Natural killer cell (primary cell): Measurements from ENCODE around the gene TTLL9. TPM values are rescaled to one million over a fixed set of nuclear protein-coding genes. Genes with fewer than 3 reads are reported as not detected.

Experiments used
- ATAC-seq, 3 donors: fragments of 150-1000 bp in 2 of 3; fragments of 200-7000 bp in 1 of 3; cut with Tn5 transposase; 1 replicate in 1 of 3; 2 replicates in 2 of 3; pipeline ENCODE4 v1.10.0; 2021; ENCODE audit warnings: mild to moderate bottlenecking in 2 of 3, moderate library complexity in 2 of 3
- DNase-seq, 2 donors: peaks; one replicate each; pipeline versions ENCODE4 v3.0.0 to v3.0.0-alpha.2; 2013 to 2021; ENCODE audit warnings: mixed read lengths in 1 of 2
- H3K27ac ChIP-seq: one replicate; pipeline ENCODE4 v1.5.1; 2013; ENCODE audit warnings: mild to moderate bottlenecking, low read length
- H3K27me3 ChIP-seq: one replicate; pipeline ENCODE4 v1.6.1; 2013; ENCODE audit warnings: low read length; ENCODE audit not compliant: control insufficient read depth, insufficient read depth
- H3K36me3 ChIP-seq: one replicate; pipeline ENCODE4 v1.6.1; 2013; ENCODE audit warnings: low read length; ENCODE audit not compliant: control insufficient read depth, insufficient read depth
- H3K4me1 ChIP-seq: one replicate; pipeline ENCODE4 v1.6.1; 2013; ENCODE audit warnings: low read length; ENCODE audit not compliant: control insufficient read depth, insufficient read depth
- H3K4me3 ChIP-seq: one replicate; pipeline ENCODE4 v1.5.1; 2013; ENCODE audit warnings: low read length
- H3K9me3 ChIP-seq: one replicate; pipeline ENCODE4 v1.6.1; 2013; ENCODE audit warnings: low read length; ENCODE audit not compliant: control insufficient read depth, insufficient read depth
- H3K27ac Mint-ChIP-seq, 2 donors: one replicate each; pipeline ENCODE4 v1.8.0; 2022; ENCODE audit warnings: mild to moderate bottlenecking in 2 of 2, mixed read lengths in 2 of 2, moderate library complexity in 1 of 2
- H3K27me3 Mint-ChIP-seq, 2 donors: one replicate each; pipeline ENCODE4 v1.8.0; 2022; ENCODE audit warnings: low read depth in 2 of 2, mixed read lengths in 2 of 2
- H3K36me3 Mint-ChIP-seq: one replicate; pipeline ENCODE4 v1.8.0; 2022; ENCODE audit warnings: mixed read lengths
- H3K4me1 Mint-ChIP-seq, 2 donors: one replicate each; pipeline ENCODE4 v1.8.0; 2022; ENCODE audit warnings: mixed read lengths in 2 of 2
- H3K4me3 Mint-ChIP-seq: one replicate; pipeline ENCODE4 v1.8.0; 2022; ENCODE audit warnings: mild to moderate bottlenecking, moderate library complexity, mixed read lengths
- H3K9me3 Mint-ChIP-seq, 2 donors: one replicate each; pipeline ENCODE4 v1.8.0; 2022; ENCODE audit warnings: mixed read lengths in 2 of 2
- CTCF ChIP-seq: fragments of 200-600 bp; IDR thresholded peaks from one replicate; pipeline ENCODE4 v1.8.0; 2022; ENCODE audit warnings: antibody characterized with exemption
- WGBS: methylation state at CpG from one replicate; pipeline ENCODE4 v1.1.7; 2013; ENCODE audit warnings: missing lambda C conversion rate; ENCODE audit not compliant: insufficient coverage; 5-methylcytosine and 5-hydroxymethylcytosine counted together
- intact Hi-C: fragments of 100-400 bp; cut with micrococcal nuclease; formaldehyde crosslinking; loops from one replicate; pipeline ENCODE4 v1.14.2; 2022
- total RNA-seq, 4 donors: library from RNA; stranded (reverse); fragments of 120-200 nt in 1 of 4; gene quantifications; one replicate each; pipeline versions ENCODE4 v1.2.3 to v1.2.4, GENCODE V29; 2013 to 2022

The TTLL9 gene
- total RNA-seq, 3 donors from 2014 or later (not counting 1 experiment from before 2014, with no cell fraction given): not detected

GRCh38 chr20:31910071-31910803 is 39.8 kb downstream of the TTLL9 start:
- Histone ChIP-seq H3K4me1 (no peaks in the 10 kb centered on the region), H3K9me3 (no peaks in the 10 kb centered on the region)
- no peaks in the 10 kb centered on the region for H3K36me3 Mint-ChIP-seq

GRCh38 chr20:31913431-31914157 is 43.2 kb downstream of the TTLL9 start:
- Mint-ChIP-seq H3K36me3 (no peaks in the 10 kb centered on the region), H3K27me3 (peaks cover 6 to 17% of the 10 kb centered on the region in 2 donors), H3K4me3 (no peak overlapping the region), H3K9me3 (no peaks in the 10 kb centered on the region), H3K27ac (no peak overlapping the region), H3K4me1 (no peaks in the 10 kb centered on the region)
- Histone ChIP-seq H3K4me1 (no peaks in the 10 kb centered on the region), H3K4me3 (no peak overlapping the region), H3K36me3 (no peaks in the 10 kb centered on the region), H3K27me3 (no peaks in the 10 kb centered on the region), H3K9me3 (no peaks in the 10 kb centered on the region), H3K27ac (no peak overlapping the region)
- intact Hi-C loops: no loop called here
- ATAC-seq (no peak), DNase-seq (no peak)
- TF ChIP-seq CTCF: no peak
- WGBS: 90% methylated on average over 15 of the region's 15 CpGs

More at GRCh38 chr20:31910071-31910803, 39.8 kb downstream of the TTLL9 start:
- H3K27me3 Mint-ChIP-seq: peaks cover 6 to 9% of the 10 kb centered on the region in 2 donors
- no peak for DNase-seq
- no peak for TF ChIP-seq CTCF
- 83% methylated on average over 3 of the region's 4 CpGs for WGBS
- H3K4me3 ChIP-seq: no peak overlapping the region
- intact Hi-C loops: no loop called here
- H3K27me3 ChIP-seq: no peaks in the 10 kb centered on the region
- H3K27ac Mint-ChIP-seq: no peak overlapping the region
- no peaks in the 10 kb centered on the region for H3K9me3 Mint-ChIP-seq
- peaks cover 5 to 6% of the 10 kb centered on the region in 2 donors for H3K4me1 Mint-ChIP-seq
- ATAC-seq: no peak
- H3K4me3 Mint-ChIP-seq: no peak overlapping the region
- H3K27ac ChIP-seq: no peak overlapping the region
- no peaks in the 10 kb centered on the region for H3K36me3 ChIP-seq

GRCh38 chr20:31914170-31914569 is 43.7 kb downstream of the TTLL9 start:
- 89% methylated on average over 3 of the region's 5 CpGs for WGBS
- H3K36me3 ChIP-seq: no peaks in the 10 kb centered on the region
- TF ChIP-seq CTCF: no peak
- Mint-ChIP-seq H3K27me3 (peaks cover 6 to 20% of the 10 kb centered on the region in 2 donors), H3K4me3 (no peak overlapping the region), H3K36me3 (no peaks in the 10 kb centered on the region), H3K4me1 (no peaks in the 10 kb centered on the region), H3K9me3 (no peaks in the 10 kb centered on the region), H3K27ac (no peak overlapping the region)
- DNase-seq (no peak), ATAC-seq (no peak)
- H3K4me1 ChIP-seq: no peaks in the 10 kb centered on the region
- H3K9me3 ChIP-seq: no peaks in the 10 kb centered on the region
- intact Hi-C loops: no loop called here
- no peak overlapping the region for H3K4me3 ChIP-seq
- H3K27ac ChIP-seq: no peak overlapping the region
- no peaks in the 10 kb centered on the region for H3K27me3 ChIP-seq
